ENCODE results near the gene NPPB. TPM values are rescaled to one million over a fixed set of nuclear protein-coding genes. Genes with fewer than 3 reads are reported as not detected.

Gene NPPB
- polyA plus RNA-seq, 1 donor from 2014 or later: not detected

- Histone ChIP-seq H3K27me3 (ENCODE audit: insufficient read depth, low read depth, low read length) (no peaks in the 10 kb centered on the region), H4K20me1 (ENCODE audit: insufficient read depth) (no peaks in the 10 kb centered on the region), H3K4me3 (ENCODE audit: low read length) (no peak overlapping the region), H3K4me2 (ENCODE audit: low read length) (no peak overlapping the region), H3K36me3 (ENCODE audit: insufficient read depth, low read length) (no peaks in the 10 kb centered on the region), H3K9ac (ENCODE audit: low read length) (no peak overlapping the region), H3F3A (ENCODE audit: insufficient read depth, low read length, poor library complexity, severe bottlenecking) (no peaks in the 10 kb centered on the region), H2AFZ (ENCODE audit: low read depth, low read length) (no peak overlapping the region), H3K9me2 (ENCODE audit: insufficient read depth, low read length) (no peaks in the 10 kb centered on the region), H3K79me2 (replicated peaks; ENCODE audit: insufficient read depth, low read length) (no peaks in the 10 kb centered on the region), H3K27ac (ENCODE audit: low read length) (no peak overlapping the region), H3K9me3 (ENCODE audit: low read length) (no peaks in the 10 kb centered on the region)
- TF ChIP-seq TAF1 (IDR thresholded peaks at IDR 0.05; ENCODE audit: low read depth): no peak
- no peak for TF ChIP-seq SMC3 (conservative IDR thresholded peaks at IDR 0.05; ENCODE audit: poor library complexity)
- no peak for TF ChIP-seq REST (IDR thresholded peaks at IDR 0.05; ENCODE audit: borderline replicate concordance)
- no peak for TF ChIP-seq MXI1 (conservative IDR thresholded peaks at IDR 0.05; ENCODE audit: poor library complexity, severe bottlenecking)
- TF ChIP-seq RAD21 (conservative IDR thresholded peaks at IDR 0.05): no peak
- TF ChIP-seq EZH2 (IDR thresholded peaks at IDR 0.05; ENCODE audit: borderline replicate concordance, insufficient read depth, low read length, poor library complexity, severe bottlenecking): no peak
Observed at GRCh38 chr1:11833497-11833896, 25.2 kb downstream of the NPPB start.

- TF ChIP-seq, protein P1, sequence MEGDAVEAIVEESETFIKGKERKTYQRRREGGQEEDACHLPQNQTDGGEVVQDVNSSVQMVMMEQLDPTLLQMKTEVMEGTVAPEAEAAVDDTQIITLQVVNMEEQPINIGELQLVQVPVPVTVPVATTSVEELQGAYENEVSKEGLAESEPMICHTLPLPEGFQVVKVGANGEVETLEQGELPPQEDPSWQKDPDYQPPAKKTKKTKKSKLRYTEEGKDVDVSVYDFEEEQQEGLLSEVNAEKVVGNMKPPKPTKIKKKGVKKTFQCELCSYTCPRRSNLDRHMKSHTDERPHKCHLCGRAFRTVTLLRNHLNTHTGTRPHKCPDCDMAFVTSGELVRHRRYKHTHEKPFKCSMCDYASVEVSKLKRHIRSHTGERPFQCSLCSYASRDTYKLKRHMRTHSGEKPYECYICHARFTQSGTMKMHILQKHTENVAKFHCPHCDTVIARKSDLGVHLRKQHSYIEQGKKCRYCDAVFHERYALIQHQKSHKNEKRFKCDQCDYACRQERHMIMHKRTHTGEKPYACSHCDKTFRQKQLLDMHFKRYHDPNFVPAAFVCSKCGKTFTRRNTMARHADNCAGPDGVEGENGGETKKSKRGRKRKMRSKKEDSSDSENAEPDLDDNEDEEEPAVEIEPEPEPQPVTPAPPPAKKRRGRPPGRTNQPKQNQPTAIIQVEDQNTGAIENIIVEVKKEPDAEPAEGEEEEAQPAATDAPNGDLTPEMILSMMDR (IDR thresholded peaks at IDR 0.05; ENCODE audit: poor library complexity, severe bottlenecking): no peak
- TF ChIP-seq TAF1 (IDR thresholded peaks at IDR 0.05; ENCODE audit: low read depth) (no peak), EZH2 (IDR thresholded peaks at IDR 0.05; ENCODE audit: borderline replicate concordance, insufficient read depth, low read length, poor library complexity, severe bottlenecking) (no peak), EP300 (conservative IDR thresholded peaks at IDR 0.05; ENCODE audit: poor library complexity, severe bottlenecking) (no peak), RAD21 (conservative IDR thresholded peaks at IDR 0.05) (no peak), REST (IDR thresholded peaks at IDR 0.05; ENCODE audit: borderline replicate concordance) (no peak), SMC3 (conservative IDR thresholded peaks at IDR 0.05; ENCODE audit: poor library complexity) (no peak), MXI1 (conservative IDR thresholded peaks at IDR 0.05; ENCODE audit: poor library complexity, severe bottlenecking) (no peak), POLR2AphosphoS5 (IDR thresholded peaks at IDR 0.05) (no peak)
- H3K4me3 ChIP-seq (ENCODE audit: low read length): no peak overlapping the region
- H3K9me2 ChIP-seq (ENCODE audit: insufficient read depth, low read length): no peaks in the 10 kb centered on the region
- H3K79me2 ChIP-seq (replicated peaks; ENCODE audit: insufficient read depth, low read length): no peaks in the 10 kb centered on the region
- H2AFZ ChIP-seq (ENCODE audit: low read depth, low read length): no peak overlapping the region
- no peaks in the 10 kb centered on the region for H4K20me1 ChIP-seq (ENCODE audit: insufficient read depth)
- no peaks in the 10 kb centered on the region for H3K36me3 ChIP-seq (ENCODE audit: insufficient read depth, low read length)
- no peak overlapping the region for H3K9ac ChIP-seq (ENCODE audit: low read length)
- H3K27ac ChIP-seq (ENCODE audit: low read length): no peak overlapping the region
- no peaks in the 10 kb centered on the region for H3F3A ChIP-seq (ENCODE audit: insufficient read depth, low read length, poor library complexity, severe bottlenecking)
- no peaks in the 10 kb centered on the region for H3K9me3 ChIP-seq (ENCODE audit: low read length)
- no peaks in the 10 kb centered on the region for H3K27me3 ChIP-seq (ENCODE audit: insufficient read depth, low read depth, low read length)
- no peak overlapping the region for H3K4me2 ChIP-seq (ENCODE audit: low read length)
Observed at GRCh38 chr1:11831945-11832725, 26.6 kb downstream of the NPPB start.

Measured in neural cell (in vitro differentiated cells).